ENCODE measurements around the gene PPL.

The PPL gene

GRCh38 chr16:4948903-4949766, 12.2 kb upstream of the PPL start:
- H3K4me1 ChIP-seq (ENCODE audit: control insufficient read depth, insufficient read depth, low read length), result peaks cover 12% of the 10 kb centered on the region
- H3K9ac ChIP-seq (ENCODE audit: low read length), result no peak overlapping the region
- H3K27me3 ChIP-seq (ENCODE audit: control insufficient read depth, insufficient read depth, low read length), result no peaks in the 10 kb centered on the region
- H3K4me3 ChIP-seq (ENCODE audit: low read length), result no peak overlapping the region
- H3K36me3 ChIP-seq (ENCODE audit: control insufficient read depth, insufficient read depth, low read length), result no peaks in the 10 kb centered on the region
- H3K27ac ChIP-seq (ENCODE audit: low read depth, low read length), result no peak overlapping the region

- H3K27ac ChIP-seq (ENCODE audit: low read depth, low read length), result no peak overlapping the region
- no peak overlapping the region for H3K9ac ChIP-seq (ENCODE audit: low read length)
- H3K4me1 ChIP-seq (ENCODE audit: control insufficient read depth, insufficient read depth, low read length), result peaks cover 23% of the 10 kb centered on the region
- no peaks in the 10 kb centered on the region for H3K27me3 ChIP-seq (ENCODE audit: control insufficient read depth, insufficient read depth, low read length)
- no peak overlapping the region for H3K4me3 ChIP-seq (ENCODE audit: low read length)
- H3K36me3 ChIP-seq (ENCODE audit: control insufficient read depth, insufficient read depth, low read length), result no peaks in the 10 kb centered on the region
These were observed 11.0 kb upstream of the PPL start for GRCh38 chr16:4947722-4948503.

- Histone ChIP-seq H3K27me3 (ENCODE audit: control insufficient read depth, insufficient read depth, low read length) (no peaks in the 10 kb centered on the region), H3K36me3 (ENCODE audit: control insufficient read depth, insufficient read depth, low read length) (no peaks in the 10 kb centered on the region), H3K4me1 (ENCODE audit: control insufficient read depth, insufficient read depth, low read length) (peaks cover 32% of the 10 kb centered on the region), H3K9ac (ENCODE audit: low read length) (no peak overlapping the region), H3K27ac (ENCODE audit: low read depth, low read length) (no peak overlapping the region), H3K4me3 (ENCODE audit: low read length) (no peak overlapping the region)
These were observed 10.0 kb upstream of the PPL start for GRCh38 chr16:4946917-4947316.

GRCh38 chr16:4945560-4946502, 8.9 kb upstream of the PPL start:
- no peak overlapping the region for H3K4me3 ChIP-seq (ENCODE audit: low read length)
- peak overlapping the region; percentile 92 for H3K27ac ChIP-seq (ENCODE audit: low read depth, low read length)
- no peak overlapping the region for H3K9ac ChIP-seq (ENCODE audit: low read length)
- peaks cover 32% of the 10 kb centered on the region for H3K4me1 ChIP-seq (ENCODE audit: control insufficient read depth, insufficient read depth, low read length)
- no peaks in the 10 kb centered on the region for H3K27me3 ChIP-seq (ENCODE audit: control insufficient read depth, insufficient read depth, low read length)
- no peaks in the 10 kb centered on the region for H3K36me3 ChIP-seq (ENCODE audit: control insufficient read depth, insufficient read depth, low read length)

GRCh38 chr16:4944333-4945281, 7.7 kb upstream of the PPL start:
- no peaks in the 10 kb centered on the region for H3K36me3 ChIP-seq (ENCODE audit: control insufficient read depth, insufficient read depth, low read length)
- H3K9ac ChIP-seq (ENCODE audit: low read length), result no peak overlapping the region
- H3K27me3 ChIP-seq (ENCODE audit: control insufficient read depth, insufficient read depth, low read length), result no peaks in the 10 kb centered on the region
- H3K4me1 ChIP-seq (ENCODE audit: control insufficient read depth, insufficient read depth, low read length), result peaks cover 32% of the 10 kb centered on the region
- peak overlapping the region; percentile 92 for H3K27ac ChIP-seq (ENCODE audit: low read depth, low read length)
- peak overlapping the region; percentile 19 for H3K4me3 ChIP-seq (ENCODE audit: low read length)

GRCh38 chr16:4942481-4942880, 5.5 kb upstream of the PPL start:
- Histone ChIP-seq H3K4me1 (ENCODE audit: control insufficient read depth, insufficient read depth, low read length) (peaks cover 32% of the 10 kb centered on the region), H3K4me3 (ENCODE audit: low read length) (peak overlapping the region; percentile 15), H3K36me3 (ENCODE audit: control insufficient read depth, insufficient read depth, low read length) (no peaks in the 10 kb centered on the region), H3K27ac (ENCODE audit: low read depth, low read length) (peak overlapping the region; percentile 92), H3K27me3 (ENCODE audit: control insufficient read depth, insufficient read depth, low read length) (no peaks in the 10 kb centered on the region), H3K9ac (ENCODE audit: low read length) (no peak overlapping the region)

- Histone ChIP-seq H3K36me3 (ENCODE audit: control insufficient read depth, insufficient read depth, low read length) (no peaks in the 10 kb centered on the region), H3K9ac (ENCODE audit: low read length) (no peak overlapping the region), H3K4me1 (ENCODE audit: control insufficient read depth, insufficient read depth, low read length) (peaks cover 32% of the 10 kb centered on the region), H3K27me3 (ENCODE audit: control insufficient read depth, insufficient read depth, low read length) (no peaks in the 10 kb centered on the region), H3K27ac (ENCODE audit: low read depth, low read length) (no peak overlapping the region), H3K4me3 (ENCODE audit: low read length) (no peak overlapping the region)
These were observed 3.8 kb upstream of the PPL start for GRCh38 chr16:4940719-4941118.

- Histone ChIP-seq H3K9ac (ENCODE audit: low read length) (no peak overlapping the region), H3K27me3 (ENCODE audit: control insufficient read depth, insufficient read depth, low read length) (no peaks in the 10 kb centered on the region), H3K36me3 (ENCODE audit: control insufficient read depth, insufficient read depth, low read length) (no peaks in the 10 kb centered on the region), H3K4me1 (ENCODE audit: control insufficient read depth, insufficient read depth, low read length) (peaks cover 16% of the 10 kb centered on the region), H3K27ac (ENCODE audit: low read depth, low read length) (no peak overlapping the region), H3K4me3 (ENCODE audit: low read length) (no peak overlapping the region)
These were observed 1.7 kb upstream of the PPL start for GRCh38 chr16:4938683-4939030.

- peak overlapping the region; percentile 54 for H3K4me3 ChIP-seq (ENCODE audit: low read length)
- no peaks in the 10 kb centered on the region for H3K27me3 ChIP-seq (ENCODE audit: control insufficient read depth, insufficient read depth, low read length)
- H3K36me3 ChIP-seq (ENCODE audit: control insufficient read depth, insufficient read depth, low read length), result no peaks in the 10 kb centered on the region
- no peak overlapping the region for H3K27ac ChIP-seq (ENCODE audit: low read depth, low read length)
- no peak overlapping the region for H3K9ac ChIP-seq (ENCODE audit: low read length)
- H3K4me1 ChIP-seq (ENCODE audit: control insufficient read depth, insufficient read depth, low read length), result peaks cover 9% of the 10 kb centered on the region
These were observed 1.1 kb upstream of the PPL start for GRCh38 chr16:4937782-4938682.

- Histone ChIP-seq H3K27me3 (ENCODE audit: control insufficient read depth, insufficient read depth, low read length) (no peaks in the 10 kb centered on the region), H3K9ac (ENCODE audit: low read length) (peak overlapping the region; percentile 49), H3K36me3 (ENCODE audit: control insufficient read depth, insufficient read depth, low read length) (no peaks in the 10 kb centered on the region)
These were observed 562 bp downstream of the PPL start for GRCh38 chr16:4936181-4936990.

More at GRCh38 chr16:4936181-4936990, 562 bp downstream of the PPL start:
- no peaks in the 10 kb centered on the region for H3K4me1 ChIP-seq (ENCODE audit: control insufficient read depth, insufficient read depth, low read length)
- peak overlapping the region; percentile 79 for H3K4me3 ChIP-seq (ENCODE audit: low read length)
- H3K27ac ChIP-seq (ENCODE audit: low read depth, low read length), result no peak overlapping the region

Data from rectal smooth muscle tissue (tissue), 1 donor.